GM19438 (cell line): ENCODE data around the gene CHST11.

ENCODE experiments used
- ATAC-seq: cut with Tn5 transposase; IDR thresholded peaks from one replicate; pipeline ENCODE4 v1.9.1; 2021; ENCODE audit warnings: low read depth; ENCODE audit not compliant: unreplicated experiment

Gene CHST11

DNA sequence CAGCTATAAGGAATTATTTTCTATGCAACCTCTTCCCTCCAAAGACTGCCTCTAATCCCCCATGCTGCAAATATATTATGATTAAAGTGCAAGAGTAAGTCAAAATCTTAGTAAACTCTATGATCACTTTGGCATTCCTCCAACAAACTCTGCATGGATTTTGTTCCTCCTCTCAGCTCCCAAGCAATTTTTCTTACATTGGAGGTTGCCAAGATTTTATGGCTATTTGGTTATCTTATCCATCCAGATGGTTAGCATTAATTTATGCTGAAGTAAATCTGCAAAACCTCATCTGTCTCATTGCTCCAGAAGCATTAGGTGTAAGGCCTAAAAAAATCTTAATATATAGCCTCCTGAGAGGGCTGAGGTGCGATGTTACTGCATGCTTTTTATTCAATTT, 228.1 kb downstream of the CHST11 start:
- no peak for ATAC-seq

DNA sequence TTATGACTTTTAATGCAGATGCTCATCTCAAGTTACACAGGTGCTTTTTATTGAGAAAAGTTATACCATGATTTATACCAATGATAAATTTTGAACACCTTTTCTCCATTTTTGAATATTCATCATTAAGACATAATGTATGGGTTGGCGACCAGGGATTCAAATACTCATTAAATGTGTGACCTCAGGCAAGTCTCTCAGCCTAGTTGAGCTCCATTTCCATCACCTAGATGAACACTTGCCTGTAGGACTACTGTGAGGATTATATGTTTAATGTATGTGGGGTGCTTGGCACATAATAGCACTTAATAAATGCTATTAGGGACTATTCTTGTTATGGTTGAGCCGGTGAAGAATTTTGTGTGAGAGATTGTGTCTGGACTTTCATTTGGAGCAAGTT, 228.6 kb downstream of the CHST11 start:
- ATAC-seq = no peak

DNA sequence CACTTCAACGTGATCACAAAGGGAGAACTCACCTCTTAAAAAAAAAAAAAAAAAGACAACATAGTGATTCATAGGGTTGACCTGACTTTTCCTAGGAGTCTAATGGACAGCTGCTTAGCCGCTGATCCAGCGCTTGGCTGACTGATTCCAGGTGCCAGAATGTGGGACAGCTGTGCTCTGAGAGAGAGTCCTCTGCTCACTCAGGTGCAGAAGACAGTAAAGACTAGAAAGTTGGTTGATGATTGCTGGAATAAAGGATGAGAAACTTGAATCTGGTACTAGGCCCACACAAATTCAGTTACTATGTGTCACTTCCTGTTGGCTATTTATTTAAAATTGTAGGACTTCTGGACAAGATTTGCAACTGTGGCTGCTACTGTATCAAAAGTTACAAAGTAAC, 229.4 kb downstream of the CHST11 start:
- peak; percentile 53 for ATAC-seq

DNA sequence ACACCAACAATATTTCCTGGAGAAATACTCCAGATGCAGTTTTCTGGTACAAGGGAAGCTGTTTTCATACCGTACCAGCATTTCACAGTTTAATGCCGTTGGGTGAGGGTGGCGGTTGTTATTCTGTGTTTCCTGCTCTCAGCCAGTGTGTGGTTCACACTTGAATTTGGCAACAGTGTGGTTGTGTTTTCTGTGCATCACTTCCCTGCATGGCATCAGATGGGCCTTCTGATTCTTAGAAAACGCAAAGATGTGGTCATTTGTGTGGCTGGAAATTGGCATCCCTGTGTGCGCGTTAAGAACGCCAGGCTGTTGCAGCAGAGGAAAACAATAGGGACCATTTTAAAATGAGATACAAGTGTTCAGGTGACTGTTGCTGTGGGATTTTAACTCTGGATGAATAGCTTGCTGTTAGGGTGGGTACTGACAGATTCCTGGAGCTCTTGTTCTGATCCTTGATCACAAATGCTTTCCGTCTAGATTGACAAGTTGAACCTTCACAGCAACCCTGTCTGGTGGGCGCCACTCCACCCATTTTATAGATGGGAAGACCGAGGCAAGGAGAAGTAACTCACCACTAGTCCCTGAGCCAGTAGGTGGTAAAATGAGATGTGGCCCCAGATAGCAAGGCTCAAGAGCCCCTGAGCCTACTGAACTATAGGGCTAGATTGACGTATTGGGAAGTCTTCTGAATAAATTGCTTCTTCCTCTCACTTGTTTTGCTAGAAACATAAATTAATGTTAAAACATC, 231.2 kb downstream of the CHST11 start:
- no peak for ATAC-seq

DNA sequence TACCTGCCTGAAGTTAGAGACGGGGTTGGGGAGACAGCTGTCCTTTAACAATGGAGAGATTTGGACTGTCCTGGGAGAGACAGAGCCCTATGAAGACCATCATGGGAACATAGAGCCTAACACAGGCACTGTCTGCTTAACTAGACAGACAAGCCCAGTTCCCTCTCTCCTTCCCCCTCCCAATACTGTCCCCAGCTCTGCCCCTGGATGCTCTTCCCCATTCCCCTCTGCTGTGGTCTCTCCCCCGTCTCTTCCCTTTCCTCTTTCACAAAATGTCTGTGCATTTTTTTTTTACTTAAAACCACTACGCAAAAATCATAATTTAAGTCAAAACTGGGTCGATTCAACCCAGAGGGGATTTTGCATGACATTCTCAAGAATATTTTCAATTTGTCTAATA, 232.9 kb downstream of the CHST11 start:
- ATAC-seq = no peak

DNA sequence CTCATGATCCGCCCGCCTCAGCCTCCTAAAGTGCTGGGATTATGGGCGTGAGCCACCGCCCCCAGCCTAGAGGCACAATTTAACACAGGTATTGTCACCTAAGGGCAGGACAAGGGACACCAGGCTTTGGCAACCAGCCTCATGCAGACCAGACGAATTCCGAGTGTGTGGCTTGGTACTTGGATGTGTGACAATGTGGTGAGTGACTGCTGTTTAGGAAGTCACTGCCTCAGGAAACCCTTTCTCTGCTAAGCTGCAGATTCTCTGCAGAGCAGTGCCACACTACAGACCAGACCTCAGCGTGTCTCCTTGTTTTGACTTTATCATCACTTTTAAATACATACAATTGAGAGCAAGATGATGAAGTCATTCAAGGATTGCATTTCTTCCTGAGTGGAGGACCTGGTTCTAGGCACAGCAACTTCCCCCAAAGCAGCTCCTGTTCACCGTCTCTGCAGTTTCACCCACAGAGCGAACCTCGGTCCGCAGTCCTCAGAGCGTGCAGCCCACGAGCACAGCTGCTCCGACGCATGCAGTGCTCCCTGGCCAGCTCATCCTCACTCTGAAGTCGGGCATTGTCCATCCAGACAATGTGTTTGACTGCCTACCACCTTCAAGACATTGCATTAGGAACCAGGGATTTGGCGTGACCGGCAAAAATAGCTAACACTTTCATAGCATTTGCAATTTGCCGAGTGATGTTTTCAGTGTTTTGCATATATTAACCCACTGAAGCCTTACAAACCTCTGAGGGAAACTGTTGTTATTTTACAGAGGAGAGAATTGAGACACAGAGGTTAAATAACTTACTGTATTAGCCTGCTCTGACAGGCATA, 235.2 kb downstream of the CHST11 start:
- peak; percentile 45 for ATAC-seq

DNA sequence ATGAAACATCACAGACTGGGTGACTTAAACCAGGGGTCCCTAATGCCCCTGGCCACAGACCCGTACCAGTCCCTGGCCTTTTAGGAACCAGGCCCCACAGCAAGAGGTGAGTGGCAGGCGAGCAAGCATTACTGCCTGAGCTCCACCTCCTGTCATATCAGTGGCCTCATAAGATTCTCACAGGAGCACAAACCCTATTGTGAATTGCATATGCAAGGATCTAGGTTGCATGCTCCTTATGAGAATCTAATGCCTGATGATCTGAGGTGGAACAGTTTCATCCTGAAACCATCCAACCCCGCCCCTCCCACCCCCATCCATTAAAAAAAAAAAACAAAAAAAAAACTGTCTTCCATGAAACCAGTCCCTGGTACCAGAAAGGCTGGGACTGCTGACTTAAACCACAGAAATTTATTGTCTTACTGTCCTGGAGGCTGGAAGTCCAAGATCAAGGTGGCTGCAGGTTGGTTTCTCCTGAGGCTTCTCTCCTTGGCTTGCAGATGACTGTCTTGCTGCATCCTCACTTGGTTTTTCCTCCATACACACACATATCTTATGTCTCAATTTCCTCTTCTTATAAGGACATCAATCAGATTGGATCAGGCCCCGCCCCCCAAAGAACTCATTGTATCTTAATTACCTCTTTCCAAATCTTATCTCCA, 235.9 kb downstream of the CHST11 start:
- ATAC-seq = no peak

DNA sequence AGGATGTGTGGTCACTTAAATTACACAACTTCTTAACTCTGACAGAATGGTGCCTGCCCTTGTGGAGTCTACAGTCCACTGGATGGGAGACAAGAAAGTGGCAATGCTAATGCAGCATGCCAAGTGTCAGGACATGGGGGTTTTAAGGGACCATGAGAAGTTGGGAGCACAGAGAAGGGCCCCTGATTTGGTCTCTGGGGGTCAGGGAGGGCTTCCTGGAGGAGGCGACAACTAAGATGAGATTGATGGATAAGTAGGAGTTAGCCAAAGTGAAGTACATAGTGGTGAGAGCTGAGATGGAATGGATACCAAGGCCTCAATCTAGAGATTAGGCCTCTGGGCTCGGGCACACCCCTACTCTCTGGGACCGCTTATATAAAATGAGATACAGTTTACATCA, 236.7 kb downstream of the CHST11 start:
- no peak for ATAC-seq

DNA sequence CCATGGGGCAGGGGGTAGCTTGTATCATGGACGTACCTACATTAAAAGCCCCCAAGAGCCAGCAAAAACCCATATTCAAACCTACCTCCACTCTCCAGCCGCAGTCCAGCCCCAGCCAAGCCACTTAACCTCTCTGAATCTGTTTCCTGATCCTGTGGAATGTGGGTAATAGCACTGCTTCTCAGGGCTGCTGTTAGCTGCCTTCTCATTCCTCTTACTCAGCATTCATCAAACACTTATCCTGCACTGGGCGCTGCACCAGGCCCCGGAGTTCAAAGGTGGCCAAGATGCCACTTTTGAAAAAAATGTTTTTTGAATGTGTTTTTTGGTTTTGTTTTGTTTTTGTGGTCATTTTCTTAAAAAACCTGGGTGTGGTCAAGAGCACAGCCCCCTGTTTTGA, 237.4 kb downstream of the CHST11 start:
- no peak for ATAC-seq

DNA sequence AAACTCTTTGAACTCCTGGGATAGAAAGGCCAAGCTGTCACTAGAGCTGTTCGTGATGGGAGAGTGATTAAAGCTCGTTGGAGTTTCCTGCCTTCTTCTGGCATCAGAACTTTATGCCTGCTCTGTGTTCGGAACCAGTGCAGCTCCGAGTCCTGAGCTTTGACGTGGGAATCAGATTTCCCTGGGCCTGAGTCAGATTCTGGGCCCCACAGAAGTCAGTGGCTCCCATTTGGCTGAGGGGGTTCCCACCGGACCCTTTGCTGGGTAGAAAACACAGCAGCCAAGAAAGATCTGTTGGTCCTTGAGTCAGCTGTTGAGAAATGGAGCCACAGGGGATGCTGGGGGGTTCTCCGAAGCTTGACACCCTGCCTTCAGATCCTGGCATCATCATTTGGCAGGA, 238.0 kb downstream of the CHST11 start:
- no peak for ATAC-seq

DNA sequence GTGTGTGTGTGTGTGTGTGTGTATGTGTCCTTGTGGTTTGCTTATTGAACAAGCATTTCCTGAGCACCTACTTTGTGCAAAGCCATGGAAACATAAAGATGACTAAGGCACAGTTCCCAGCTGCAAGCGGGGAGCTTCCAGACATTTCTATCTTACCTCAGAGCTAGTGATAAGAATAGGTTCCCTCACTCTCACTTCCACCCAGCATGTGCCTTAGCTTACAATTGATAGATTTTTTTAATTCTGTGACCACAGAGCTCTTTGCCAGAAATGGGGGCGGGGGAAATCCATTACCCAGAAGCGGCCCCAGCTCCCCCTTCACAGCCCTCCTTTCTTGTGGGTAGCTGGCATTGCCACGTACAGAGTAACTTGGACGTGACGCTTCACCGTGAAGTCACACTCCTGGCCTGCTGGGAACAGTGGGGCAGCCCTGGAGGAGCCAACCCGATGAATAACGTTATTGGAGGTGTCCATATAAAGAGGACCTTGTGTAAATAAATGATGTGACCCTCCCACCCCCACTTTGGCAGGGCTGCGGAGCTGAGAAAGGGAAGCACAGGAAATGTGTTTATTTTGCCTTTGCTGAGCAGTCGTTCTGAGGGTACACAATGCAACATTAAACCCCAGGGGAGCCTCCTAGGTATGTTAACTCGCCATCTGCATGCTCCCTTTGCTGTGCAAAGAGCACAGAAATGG, 238.9 kb downstream of the CHST11 start:
- peak; percentile 45 for ATAC-seq

DNA sequence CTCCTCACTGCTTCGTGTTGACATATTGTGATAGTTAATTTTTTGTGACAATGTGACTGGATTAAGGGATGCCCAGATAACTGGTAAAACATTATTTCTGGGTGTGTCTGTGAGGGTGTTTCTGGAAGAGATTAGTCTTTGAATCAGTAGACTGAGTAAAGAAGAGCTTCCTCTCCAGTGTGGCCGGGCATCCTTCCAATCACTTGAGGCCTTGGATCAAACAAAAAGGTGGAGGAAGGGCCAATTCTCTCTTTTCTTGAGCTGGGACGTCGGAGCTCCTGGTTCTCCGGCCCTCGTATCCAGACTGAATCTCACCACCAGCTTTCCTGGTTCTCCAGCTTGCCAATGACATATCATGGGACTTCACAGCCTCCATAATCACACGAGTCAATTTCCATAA, 240.4 kb downstream of the CHST11 start:
- no peak for ATAC-seq

DNA sequence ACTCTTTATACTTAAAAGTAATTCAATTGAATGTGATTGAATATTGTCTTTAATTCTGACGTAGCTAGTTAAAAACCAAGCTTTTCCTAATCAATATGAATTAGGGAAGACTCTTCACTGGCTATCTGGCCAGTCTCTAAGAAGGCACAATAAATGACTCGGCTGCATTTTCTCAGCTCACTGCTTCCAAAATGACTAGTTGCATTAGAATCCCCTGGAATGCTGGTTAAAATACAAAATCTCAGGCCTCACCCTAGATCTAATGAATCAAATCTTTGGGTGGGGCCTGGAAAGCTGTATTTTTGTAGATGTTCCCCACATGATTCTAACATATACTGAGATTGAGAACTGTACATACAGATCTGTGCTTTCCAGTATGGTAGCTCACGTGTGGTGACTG, 242.1 kb downstream of the CHST11 start:
- no peak for ATAC-seq

DNA sequence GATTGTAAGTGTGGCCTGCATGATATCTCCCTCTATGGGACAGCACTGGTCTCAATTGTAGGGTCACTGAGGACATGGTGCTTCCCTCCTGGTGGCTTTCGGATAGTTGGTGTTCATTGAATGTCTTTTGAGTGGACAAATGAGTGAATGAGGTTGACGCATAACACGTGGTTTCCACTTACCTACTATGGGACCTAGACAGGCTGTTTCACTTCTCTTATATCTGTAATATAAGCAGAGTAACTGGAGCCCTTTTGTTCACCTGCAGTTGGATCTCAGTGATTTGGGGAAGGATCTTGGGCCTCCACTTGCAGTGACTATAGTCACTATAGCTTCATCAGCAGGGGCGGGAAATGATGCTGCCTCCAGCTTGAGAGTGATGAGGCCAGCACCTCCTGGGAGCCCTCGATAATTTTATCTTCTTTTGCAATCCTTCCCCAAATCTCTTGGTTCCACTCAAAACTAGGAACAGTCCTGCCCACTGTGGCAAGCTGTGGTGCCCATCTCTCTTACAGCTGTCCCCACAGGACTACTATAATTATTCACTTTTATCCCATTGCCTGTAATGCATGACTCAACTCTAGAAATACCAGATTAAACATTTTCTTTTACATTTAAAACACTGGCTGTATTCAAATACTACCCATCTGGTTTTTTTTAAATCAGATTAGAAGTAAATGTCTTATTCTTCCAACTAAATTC, 242.9 kb downstream of the CHST11 start:
- ATAC-seq = peak; percentile 52

DNA sequence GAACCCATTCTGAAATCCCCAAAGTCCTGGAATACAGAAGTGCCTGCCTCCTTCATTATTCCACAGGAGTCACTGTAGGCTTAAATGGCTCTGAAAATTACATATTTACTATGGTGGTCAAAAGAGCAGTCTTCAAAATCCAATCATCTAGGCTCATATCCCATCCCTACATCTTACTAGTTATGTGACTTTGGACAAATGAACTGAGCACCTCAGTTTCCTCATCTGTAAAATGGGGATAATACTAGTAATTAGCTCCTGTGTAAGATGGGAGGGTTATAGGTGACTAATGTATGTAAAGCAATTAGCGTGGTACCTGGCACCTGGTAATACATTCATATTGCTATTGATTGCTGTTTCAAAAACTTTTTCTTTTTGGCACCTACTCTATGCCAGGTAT, 243.6 kb downstream of the CHST11 start:
- ATAC-seq = no peak

DNA sequence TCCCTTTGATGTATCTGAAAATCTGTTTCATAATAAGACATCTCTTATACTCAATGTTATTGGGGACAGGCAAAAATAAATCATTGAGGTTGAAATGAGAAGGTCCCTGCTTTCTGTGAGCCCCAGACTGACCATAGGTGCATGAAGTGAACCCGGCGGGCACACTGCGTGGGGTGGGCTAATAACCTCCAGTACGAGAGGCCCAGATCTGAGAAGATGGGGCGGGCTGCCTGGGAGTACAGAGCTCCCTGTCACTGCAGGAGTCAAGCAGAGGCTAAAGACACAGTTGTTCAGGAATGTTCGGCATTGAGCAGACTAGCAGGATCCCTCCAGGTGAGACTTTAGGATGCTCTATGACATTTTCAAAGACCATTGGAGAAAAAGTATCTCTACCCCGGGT, 244.6 kb downstream of the CHST11 start:
- ATAC-seq = no peak

DNA sequence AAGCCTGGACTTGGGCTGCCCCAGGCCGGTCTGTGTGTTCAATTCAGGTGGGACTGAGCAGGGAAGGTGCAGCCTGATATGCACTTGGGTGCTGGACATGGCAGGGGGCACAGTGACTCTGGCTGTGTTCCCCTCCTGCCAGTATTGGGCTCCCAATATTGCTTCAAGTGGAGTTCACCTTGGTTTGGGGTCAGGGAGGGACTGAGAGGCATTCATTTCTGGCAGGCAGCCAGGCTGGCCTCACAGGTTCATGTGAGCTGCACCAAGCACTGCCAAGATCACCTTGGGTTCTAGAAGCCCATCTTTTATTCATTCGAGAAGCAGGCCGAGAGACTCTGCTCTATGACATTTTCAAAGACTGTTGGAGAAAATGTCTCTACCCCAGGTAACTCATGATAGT, 245.0 kb downstream of the CHST11 start:
- ATAC-seq = no peak

DNA sequence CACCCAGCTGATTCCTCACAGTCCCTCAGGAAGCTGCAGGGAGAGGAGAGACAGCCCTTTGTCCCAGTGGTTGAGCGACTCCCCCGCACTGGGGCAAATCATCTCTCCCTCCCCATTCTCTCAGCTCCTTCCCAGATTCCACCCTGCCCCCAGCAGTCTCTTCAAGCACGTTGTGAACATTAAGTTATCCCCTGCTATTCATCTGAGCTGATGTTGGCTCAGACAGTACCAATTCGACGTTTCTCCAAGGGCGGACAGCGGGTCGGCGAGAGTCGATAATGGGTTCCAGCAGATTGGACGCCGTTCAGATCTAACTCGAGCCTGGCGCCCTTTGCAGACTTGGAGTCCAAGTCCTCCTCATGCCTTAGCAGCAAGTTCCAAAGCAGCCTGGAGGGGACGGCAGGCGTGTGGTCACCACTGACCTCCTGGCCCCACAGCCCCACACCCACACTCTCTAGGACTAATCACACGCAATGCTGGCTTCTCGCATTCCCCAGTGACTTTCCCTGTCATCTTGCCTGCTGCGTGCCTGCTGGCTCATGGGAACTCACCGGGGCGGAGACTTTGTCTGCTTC, 245.9 kb downstream of the CHST11 start:
- no peak for ATAC-seq

DNA sequence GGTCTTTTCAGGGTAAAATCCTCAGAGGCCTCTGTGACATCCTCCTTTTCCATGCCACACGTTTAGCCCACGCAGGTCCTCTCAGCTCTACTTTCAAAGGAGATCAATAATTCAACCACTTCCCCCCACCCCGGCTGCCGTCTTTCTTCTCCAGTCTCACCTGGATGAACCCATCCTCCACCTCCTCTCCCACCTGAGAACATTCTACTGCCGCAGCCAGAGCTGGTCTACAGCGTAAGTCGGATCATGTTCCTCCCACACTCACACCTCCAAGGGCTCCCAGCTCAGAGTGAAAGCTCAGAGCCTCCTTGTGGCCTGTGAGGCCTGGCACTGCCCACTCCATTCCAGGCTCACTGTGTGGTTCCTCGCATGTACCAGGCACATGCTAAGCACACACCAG, 246.6 kb downstream of the CHST11 start:
- no peak for ATAC-seq

DNA sequence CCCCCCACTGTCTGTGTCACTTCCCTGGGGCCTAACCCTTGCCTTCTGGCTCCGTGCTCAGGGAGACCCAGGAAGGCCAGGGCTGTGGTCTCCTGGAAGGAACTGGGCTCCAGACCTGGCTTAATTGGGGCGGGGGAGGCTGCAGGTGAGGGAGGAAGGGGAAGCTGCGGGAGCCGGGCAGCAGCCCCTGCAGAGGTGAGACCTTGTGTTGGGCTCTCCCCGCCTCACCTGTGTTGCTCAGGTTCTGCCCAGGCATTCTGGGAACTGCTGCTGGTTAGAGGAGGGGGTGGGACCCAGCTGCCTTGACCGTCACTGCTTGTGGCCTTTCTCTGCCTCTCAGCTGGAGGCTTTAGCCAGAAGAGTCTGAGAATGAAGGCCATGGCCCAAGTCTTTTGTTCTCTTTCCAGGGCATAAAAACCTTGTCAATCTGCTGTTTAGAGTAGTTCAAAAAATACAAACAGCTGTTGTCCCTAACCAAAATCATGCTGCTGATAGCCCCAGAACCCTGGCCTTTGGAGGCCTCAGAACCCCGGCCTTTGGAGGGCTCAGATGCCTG, 247.6 kb downstream of the CHST11 start:
- no peak for ATAC-seq
